HG03097 (cell line): ENCODE results near the gene ERFE.
"Not testable (repeated sequence)": the region's sequence is repeated elsewhere in the genome, so short reads cannot be mapped to it uniquely, and the experiment has no call there.

Experiments used
- ATAC-seq: cut with Tn5 transposase; IDR thresholded peaks from one replicate; pipeline ENCODE4 v1.9.1; 2021; ENCODE audit not compliant: unreplicated experiment, low FRiP score

Gene ERFE

GRCh38 chr2:238158509-238159070 lies at the start of gene ERFE:
ERFE (plus strand) TSS chr2:238158970; CDS start chr2:238159008, 38 bp downstream.
- ATAC-seq, result no peak

GRCh38 chr2:238113611-238114010 lies 45.2 kb upstream of the ERFE start:
- no peak for ATAC-seq

GRCh38 chr2:238114331-238114841 lies 44.4 kb upstream of the ERFE start:
- no peak for ATAC-seq

GRCh38 chr2:238114851-238115660 lies 43.7 kb upstream of the ERFE start:
- no peak for ATAC-seq

DNA sequence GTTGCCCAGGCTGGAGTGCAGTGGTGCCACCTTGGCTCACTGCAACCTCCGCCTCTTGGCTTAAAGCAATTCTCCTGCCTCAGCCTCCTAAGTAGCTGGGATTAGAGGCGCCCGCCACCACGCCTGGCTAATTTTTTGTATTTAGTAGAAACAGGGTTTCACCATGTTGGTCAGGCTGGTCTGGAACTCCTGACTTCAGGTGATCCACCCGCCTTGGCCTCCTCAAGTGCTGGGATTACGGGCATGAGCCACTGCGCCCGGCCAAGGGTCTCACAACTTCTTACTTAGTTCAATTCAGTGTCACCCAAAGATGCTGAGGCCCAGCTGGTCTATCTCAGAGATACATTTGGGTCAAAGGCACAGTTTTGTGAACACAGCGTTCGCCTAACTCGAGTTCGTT lies 43.1 kb upstream of the ERFE start:
- not testable (repeated sequence) for ATAC-seq

DNA sequence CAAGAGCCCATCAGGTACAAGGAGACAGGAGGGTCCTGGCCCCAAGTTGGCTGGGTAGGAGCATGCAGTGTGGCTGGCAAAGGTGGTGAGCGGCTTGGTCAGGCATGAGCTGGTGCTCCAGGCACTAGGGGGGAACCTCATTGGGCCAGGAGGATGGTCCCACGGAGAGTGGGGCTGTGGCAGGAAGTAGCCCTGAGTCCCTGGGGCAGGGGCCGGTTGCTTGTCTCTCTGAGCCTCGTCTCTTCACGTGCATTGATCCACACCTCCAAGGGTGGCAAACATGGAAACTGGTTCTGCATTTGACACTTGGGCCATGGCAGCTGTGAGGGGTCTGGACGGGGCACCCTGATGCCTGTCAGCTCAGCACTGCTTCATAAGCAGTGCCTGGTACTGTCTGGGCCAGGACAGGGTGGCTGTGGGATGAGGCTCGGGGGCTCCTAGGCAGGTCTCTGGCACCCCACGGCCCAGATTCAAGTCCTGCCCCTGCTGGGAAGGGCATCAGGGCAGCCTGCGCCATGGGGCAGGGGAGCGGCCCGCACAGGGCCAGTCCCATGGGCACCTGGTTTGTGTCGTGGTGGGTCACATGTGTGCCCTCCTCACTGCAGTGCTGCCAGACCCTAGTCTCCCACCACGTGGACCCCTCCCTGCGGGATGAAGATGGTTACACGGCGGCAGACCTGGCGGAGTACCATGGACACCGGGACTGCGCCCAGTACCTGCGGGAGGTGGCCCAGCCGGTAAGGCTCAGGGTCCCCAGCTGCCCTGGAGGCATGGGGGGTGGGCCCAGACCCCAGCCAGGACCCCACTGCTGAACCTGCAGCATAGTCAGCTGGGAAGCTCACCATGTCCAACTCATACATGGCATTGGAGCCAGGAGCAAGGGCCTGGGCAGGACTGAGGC lies 42.2 kb upstream of the ERFE start:
- ATAC-seq, result no peak

GRCh38 chr2:238117199-238118154 lies 41.3 kb upstream of the ERFE start:
- no peak for ATAC-seq

DNA sequence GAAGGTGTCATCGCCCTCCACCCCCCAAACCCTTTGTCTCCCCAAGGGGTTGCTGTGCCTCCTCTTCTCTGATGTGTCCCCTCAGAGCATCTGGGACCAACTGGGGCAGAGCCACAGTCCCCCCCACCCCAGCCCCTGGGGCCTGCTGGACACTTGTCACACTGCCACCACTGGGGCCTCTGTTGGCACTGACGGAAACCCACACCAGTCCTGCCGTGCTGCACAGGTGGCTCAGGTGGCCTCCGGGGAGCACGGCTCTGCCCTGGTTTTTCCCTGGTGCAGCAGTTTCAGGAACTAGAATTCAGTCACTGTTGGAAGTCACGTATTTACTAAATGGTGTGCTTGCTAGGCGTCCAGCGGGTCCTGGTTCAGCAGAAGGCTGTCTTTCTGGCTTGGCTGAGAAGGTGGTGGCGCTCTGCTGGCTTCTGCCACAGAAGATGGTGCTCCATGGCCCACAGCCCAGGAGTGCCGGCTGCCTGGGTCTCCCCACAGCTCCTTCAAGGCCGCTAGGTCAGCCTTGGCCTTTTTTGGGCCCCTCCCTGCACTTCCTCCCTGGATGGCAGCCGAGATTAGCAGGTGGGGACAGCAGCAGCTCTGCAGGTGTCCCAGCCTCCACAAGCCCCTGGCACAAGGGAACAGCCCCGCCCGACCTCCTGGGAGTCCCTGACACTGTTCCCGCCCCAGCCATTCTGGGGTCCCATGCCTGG lies 38.9 kb upstream of the ERFE start:
- no peak for ATAC-seq

GRCh38 chr2:238120463-238121298 lies 38.1 kb upstream of the ERFE start:
- ATAC-seq, result no peak

- ATAC-seq, result no peak
Observed at GRCh38 chr2:238121511-238122286, 37.1 kb upstream of the ERFE start.

GRCh38 chr2:238122287-238123217 lies 36.2 kb upstream of the ERFE start:
- no peak for ATAC-seq

DNA sequence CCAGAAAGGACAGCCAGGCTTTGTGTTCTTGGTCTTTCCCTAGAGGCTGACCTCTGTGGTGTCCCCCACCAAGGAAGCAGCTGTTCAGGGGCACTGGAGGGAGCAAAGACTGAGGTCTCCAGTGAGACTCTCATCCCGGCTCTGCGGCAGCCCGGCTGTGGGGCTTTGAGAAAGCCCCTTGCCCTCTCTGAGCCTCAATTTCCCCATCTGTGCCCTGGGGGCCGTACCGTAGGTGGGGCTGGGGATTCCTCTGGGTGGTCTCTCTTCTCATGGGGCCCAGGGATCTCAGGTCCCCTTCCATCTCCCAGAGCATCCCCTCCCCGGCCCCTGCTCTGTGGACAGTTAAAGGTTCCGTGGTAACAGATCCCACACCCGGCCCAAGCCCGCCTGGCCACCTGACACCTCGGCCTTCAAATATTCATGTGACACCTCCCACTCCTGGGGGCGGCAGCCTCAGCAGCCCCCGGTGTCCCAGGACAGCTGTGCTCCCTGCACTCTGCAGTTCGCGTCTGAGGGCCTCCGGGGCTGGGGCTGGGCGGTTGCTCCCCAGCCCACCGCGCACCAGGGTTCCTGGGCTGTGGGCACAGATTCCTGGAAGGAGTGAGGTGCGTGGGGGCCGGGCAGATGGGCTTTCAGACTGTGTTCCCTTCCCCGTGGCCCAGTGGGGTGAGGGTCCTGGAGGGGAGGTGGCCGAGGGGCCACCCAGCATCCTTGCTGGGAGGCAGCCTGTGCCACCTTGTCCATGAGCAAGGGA lies 35.4 kb upstream of the ERFE start:
- no peak for ATAC-seq

GRCh38 chr2:238123991-238124470 lies 34.7 kb upstream of the ERFE start:
- ATAC-seq, result no peak

GRCh38 chr2:238124488-238125126 lies 34.2 kb upstream of the ERFE start:
- ATAC-seq, result no peak

- no peak for ATAC-seq
Observed at GRCh38 chr2:238125127-238125885, 33.5 kb upstream of the ERFE start.
